Natural killer cell (primary cell): ENCODE data around the gene ZNF24. TPM values are rescaled to one million over a fixed set of nuclear protein-coding genes. Genes with fewer than 3 reads are reported as not detected.

Experiments used
- ATAC-seq, 3 donors: fragments of 150-1000 bp in 2 of 3; fragments of 200-7000 bp in 1 of 3; cut with Tn5 transposase; 1 replicate in 1 of 3; 2 replicates in 2 of 3; pipeline ENCODE4 v1.10.0; 2021; ENCODE audit warnings: mild to moderate bottlenecking in 2 of 3, moderate library complexity in 2 of 3
- DNase-seq, 2 donors: peaks; one replicate each; pipeline versions ENCODE4 v3.0.0 to v3.0.0-alpha.2; 2013 to 2021; ENCODE audit warnings: mixed read lengths in 1 of 2
- H3K27ac ChIP-seq: one replicate; pipeline ENCODE4 v1.5.1; 2013; ENCODE audit warnings: mild to moderate bottlenecking, low read length
- H3K27me3 ChIP-seq: one replicate; pipeline ENCODE4 v1.6.1; 2013; ENCODE audit warnings: low read length; ENCODE audit not compliant: control insufficient read depth, insufficient read depth
- H3K36me3 ChIP-seq: one replicate; pipeline ENCODE4 v1.6.1; 2013; ENCODE audit warnings: low read length; ENCODE audit not compliant: control insufficient read depth, insufficient read depth
- H3K4me1 ChIP-seq: one replicate; pipeline ENCODE4 v1.6.1; 2013; ENCODE audit warnings: low read length; ENCODE audit not compliant: control insufficient read depth, insufficient read depth
- H3K4me3 ChIP-seq: one replicate; pipeline ENCODE4 v1.5.1; 2013; ENCODE audit warnings: low read length
- H3K9me3 ChIP-seq: one replicate; pipeline ENCODE4 v1.6.1; 2013; ENCODE audit warnings: low read length; ENCODE audit not compliant: control insufficient read depth, insufficient read depth
- H3K27ac Mint-ChIP-seq, 2 donors: one replicate each; pipeline ENCODE4 v1.8.0; 2022; ENCODE audit warnings: mild to moderate bottlenecking in 2 of 2, mixed read lengths in 2 of 2, moderate library complexity in 1 of 2
- H3K27me3 Mint-ChIP-seq, 2 donors: one replicate each; pipeline ENCODE4 v1.8.0; 2022; ENCODE audit warnings: low read depth in 2 of 2, mixed read lengths in 2 of 2
- H3K36me3 Mint-ChIP-seq: one replicate; pipeline ENCODE4 v1.8.0; 2022; ENCODE audit warnings: mixed read lengths
- H3K4me1 Mint-ChIP-seq, 2 donors: one replicate each; pipeline ENCODE4 v1.8.0; 2022; ENCODE audit warnings: mixed read lengths in 2 of 2
- H3K4me3 Mint-ChIP-seq: one replicate; pipeline ENCODE4 v1.8.0; 2022; ENCODE audit warnings: mild to moderate bottlenecking, moderate library complexity, mixed read lengths
- H3K9me3 Mint-ChIP-seq, 2 donors: one replicate each; pipeline ENCODE4 v1.8.0; 2022; ENCODE audit warnings: mixed read lengths in 2 of 2
- CTCF ChIP-seq: fragments of 200-600 bp; IDR thresholded peaks from one replicate; pipeline ENCODE4 v1.8.0; 2022; ENCODE audit warnings: antibody characterized with exemption
- WGBS: methylation state at CpG from one replicate; pipeline ENCODE4 v1.1.7; 2013; ENCODE audit warnings: missing lambda C conversion rate; ENCODE audit not compliant: insufficient coverage; 5-methylcytosine and 5-hydroxymethylcytosine counted together
- intact Hi-C: fragments of 100-400 bp; cut with micrococcal nuclease; formaldehyde crosslinking; loops from one replicate; pipeline ENCODE4 v1.14.2; 2022
- total RNA-seq, 4 donors: library from RNA; stranded (reverse); fragments of 120-200 nt in 1 of 4; gene quantifications; one replicate each; pipeline versions ENCODE4 v1.2.3 to v1.2.4, GENCODE V29; 2013 to 2022

ZNF24 gene
- total RNA-seq, 3 donors from 2014 or later (not counting 1 experiment from before 2014, with no cell fraction given) = 50.4 to 63.9 (median 58.2) TPM

GRCh38 chr18:35306588-35307250, 37.5 kb downstream of the ZNF24 start:
- H3K27me3 ChIP-seq = no peaks in the 10 kb centered on the region
- H3K9me3 ChIP-seq = peaks cover 47% of the 10 kb centered on the region
- no peak overlapping the region for H3K27ac ChIP-seq
- H3K36me3 ChIP-seq = peaks cover 29% of the 10 kb centered on the region
- Mint-ChIP-seq H3K4me3 (no peak overlapping the region), H3K36me3 (peaks cover 69% of the 10 kb centered on the region), H3K27me3 (no peaks in the 10 kb centered on the region), H3K27ac (no peak overlapping the region), H3K4me1 (peaks cover 0 to 5% of the 10 kb centered on the region in 2 donors), H3K9me3 (peaks cover 7 to 29% of the 10 kb centered on the region in 2 donors)
- DNase-seq (no peak), ATAC-seq (no peak)
- TF ChIP-seq CTCF = no peak
- no peaks in the 10 kb centered on the region for H3K4me1 ChIP-seq
- H3K4me3 ChIP-seq = no peak overlapping the region
- WGBS = 100% methylated on average over 1 of the region's 5 CpGs
- intact Hi-C loops = no loop called here

GRCh38 chr18:35303610-35304009, 40.6 kb downstream of the ZNF24 start:
- Mint-ChIP-seq H3K27me3 (no peaks in the 10 kb centered on the region), H3K36me3 (peaks cover 64% of the 10 kb centered on the region), H3K4me3 (no peak overlapping the region), H3K27ac (no peak overlapping the region), H3K9me3 (peaks cover 11 to 22% of the 10 kb centered on the region in 2 donors), H3K4me1 (peaks cover 0 to 5% of the 10 kb centered on the region in 2 donors)
- 100% methylated on average over 4 of the region's 4 CpGs for WGBS
- H3K4me3 ChIP-seq = no peak overlapping the region
- ATAC-seq (no peak), DNase-seq (no peak)
- H3K9me3 ChIP-seq = peaks cover 45% of the 10 kb centered on the region
- intact Hi-C loops = no loop called here
- H3K27ac ChIP-seq = no peak overlapping the region
- H3K36me3 ChIP-seq = peaks cover 40% of the 10 kb centered on the region
- TF ChIP-seq CTCF = no peak
- H3K27me3 ChIP-seq = no peaks in the 10 kb centered on the region
- H3K4me1 ChIP-seq = no peaks in the 10 kb centered on the region

- Mint-ChIP-seq H3K4me3 (no peak overlapping the region), H3K36me3 (peaks cover 7% of the 10 kb centered on the region), H3K27ac (no peak overlapping the region), H3K4me1 (peaks cover 41 to 47% of the 10 kb centered on the region in 2 donors), H3K9me3 (peaks cover 0 to 3% of the 10 kb centered on the region in 2 donors), H3K27me3 (no peaks in the 10 kb centered on the region)
- Histone ChIP-seq H3K4me1 (peaks cover 1% of the 10 kb centered on the region), H3K4me3 (no peak overlapping the region), H3K36me3 (peaks cover 21% of the 10 kb centered on the region), H3K27me3 (no peaks in the 10 kb centered on the region), H3K27ac (no peak overlapping the region), H3K9me3 (peaks cover 6% of the 10 kb centered on the region)
- 98% methylated on average over 2 of the region's 2 CpGs for WGBS
- no peak for ATAC-seq
- DNase-seq = no peak
- TF ChIP-seq CTCF = no peak
- intact Hi-C loops = no loop called here
Measured at GRCh38 chr18:35296060-35296459, 48.2 kb downstream of the ZNF24 start.

- intact Hi-C loops = no loop called here
- Histone ChIP-seq H3K27me3 (no peaks in the 10 kb centered on the region), H3K9me3 (no peaks in the 10 kb centered on the region), H3K36me3 (peaks cover 11% of the 10 kb centered on the region), H3K27ac (peak overlapping the region; percentile 75), H3K4me1 (peaks cover 17% of the 10 kb centered on the region), H3K4me3 (no peak overlapping the region)
- no peaks in the 10 kb centered on the region for H3K9me3 Mint-ChIP-seq
- no peaks in the 10 kb centered on the region for H3K36me3 Mint-ChIP-seq
- DNase-seq (no peak), ATAC-seq (no peak)
- peaks cover 65 to 66% of the 10 kb centered on the region in 2 donors for H3K4me1 Mint-ChIP-seq
- TF ChIP-seq CTCF = no peak
- no peaks in the 10 kb centered on the region for H3K27me3 Mint-ChIP-seq
- peak overlapping the region; percentile 97 to 98 for H3K27ac Mint-ChIP-seq
- H3K4me3 Mint-ChIP-seq = peak overlapping the region; percentile 99
- WGBS = 100% methylated on average over 2 of the region's 2 CpGs
Measured at GRCh38 chr18:35291166-35291565, 53.1 kb downstream of the ZNF24 start.
